CD4-positive, alpha-beta T cell (primary cell): ENCODE results near the gene BTBD8. TPM values are rescaled to one million over a fixed set of nuclear protein-coding genes. Genes with fewer than 3 reads are reported as not detected.

ENCODE experiments used
- ATAC-seq: fragments of 200-7000 bp; cut with Tn5 transposase; one replicate; pipeline ENCODE4 v1.10.0; 2022; ENCODE audit warnings: mild to moderate bottlenecking; ENCODE audit not compliant: poor library complexity
- CTCF ChIA-PET: fragments of 350-600 bp; sonication (Branson Sonifier 250); formaldehyde crosslinking; loops from one replicate; lab custom pipeline; 2021; ENCODE audit warnings: antibody characterized with exemption, inconsistent platforms; lab: Charles Lee
- POLR2A ChIA-PET: fragments of 350-600 bp; sonication (Branson Sonifier 250); formaldehyde crosslinking; loops from one replicate; lab custom pipeline; 2021; ENCODE audit warnings: antibody characterized with exemption, inconsistent platforms; lab: Charles Lee
- DNase-seq, 14 experiments: peaks; one replicate each; pipeline ENCODE4 v3.0.0-alpha.2; 2013 to 2020; ENCODE audit warnings: mixed read lengths in 2 of 14
- H3K27ac ChIP-seq, 2 donors: one replicate each; pipeline versions ENCODE4 v1.5.1 to v1.7.0; 2013; ENCODE audit warnings: low read length in 2 of 2, low read depth in 1 of 2, mild to moderate bottlenecking in 1 of 2
- H3K27me3 ChIP-seq, 2 experiments: 1 replicate in 1 of 2; 2 replicates in 1 of 2; pipeline versions ENCODE4 v1.6.1 to v1.7.0; 2013; ENCODE audit warnings: low read length in 2 of 2, control low read depth in 1 of 2, mild to moderate bottlenecking in 1 of 2, moderate library complexity in 1 of 2; ENCODE audit not compliant: insufficient read depth in 2 of 2, control insufficient read depth in 1 of 2
- H3K36me3 ChIP-seq: one replicate; pipeline ENCODE4 v1.6.1; 2013; ENCODE audit warnings: low read length, control low read depth; ENCODE audit not compliant: insufficient read depth
- H3K4me1 ChIP-seq: one replicate; pipeline ENCODE4 v1.6.1; 2013; ENCODE audit warnings: low read length, control low read depth; ENCODE audit not compliant: insufficient read depth
- H3K4me3 ChIP-seq: one replicate; pipeline ENCODE4 v1.5.1; 2013; ENCODE audit warnings: mild to moderate bottlenecking, low read length, moderate library complexity
- H3K9me3 ChIP-seq, 2 experiments: 1 replicate in 1 of 2; 2 replicates in 1 of 2; pipeline versions ENCODE4 v1.6.1 to v1.7.0; 2013; ENCODE audit warnings: low read length in 2 of 2, mild to moderate bottlenecking in 2 of 2, control low read depth in 1 of 2, moderate library complexity in 1 of 2; ENCODE audit not compliant: control insufficient read depth in 1 of 2, insufficient read depth in 1 of 2
- H3K27ac Mint-ChIP-seq: one replicate; pipeline ENCODE4 v1.8.0; 2020; ENCODE audit warnings: mixed read lengths
- H3K27me3 Mint-ChIP-seq: one replicate; pipeline ENCODE4 v1.8.0; 2021; ENCODE audit warnings: mixed read lengths
- H3K36me3 Mint-ChIP-seq: one replicate; pipeline ENCODE4 v1.8.0; 2021; ENCODE audit warnings: low read depth, mixed read lengths
- H3K4me1 Mint-ChIP-seq: one replicate; pipeline ENCODE4 v1.8.0; 2021; ENCODE audit warnings: low read depth, mixed read lengths
- H3K4me3 Mint-ChIP-seq: one replicate; pipeline ENCODE4 v1.8.0; 2020; ENCODE audit warnings: mild to moderate bottlenecking, mixed read lengths
- H3K9me3 Mint-ChIP-seq: one replicate; pipeline ENCODE4 v1.8.0; 2020; ENCODE audit warnings: mixed read lengths
- intact Hi-C, 2 experiments: fragments of 100-400 bp; cut with DNase I in 1 of 2; cut with micrococcal nuclease in 1 of 2; formaldehyde crosslinking; loops; one replicate each; pipeline versions ENCODE4 v1.15.1 to v1.9.0; 2023 to 2025; cut with DNase I, micrococcal nuclease
- total RNA-seq, 174 experiments: library from RNA in 2 of 174; stranded (reverse) in 2 of 174; gene quantifications; one replicate each; pipeline ENCODE4 v1.2.3 and lab custom pipeline; 2021 to 2026
- TF ChIP-seq, protein P1 (sequence below): fragments of 200-600 bp; IDR thresholded peaks from one replicate; pipeline ENCODE4 v1.8.0; 2022; ENCODE audit warnings: antibody characterized with exemption, mild to moderate bottlenecking

BTBD8 gene
- total RNA-seq, 2 experiments from 2014 or later = 1.8 to 2.8 TPM

DNA sequence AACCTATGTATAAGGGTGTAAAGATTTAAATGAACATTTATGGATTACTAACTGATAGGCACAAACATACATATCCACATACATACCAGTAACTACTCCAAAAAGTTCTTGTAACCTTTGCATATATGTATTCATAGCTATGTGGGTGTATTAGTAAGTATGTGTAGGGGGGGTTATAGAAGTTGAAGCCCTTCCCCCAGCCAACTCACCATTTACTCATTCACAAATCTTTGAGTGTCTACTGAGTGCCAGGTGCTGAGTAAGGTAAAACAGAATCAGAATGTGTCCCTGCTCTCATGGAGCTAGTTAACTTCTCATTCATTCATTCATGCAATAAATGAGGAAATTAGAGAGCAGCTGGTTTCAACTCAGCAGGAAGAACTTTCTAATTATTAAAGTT lies 138.9 kb downstream of the BTBD8 start:
- no peaks in the 10 kb centered on the region for H3K4me1 Mint-ChIP-seq
- TF ChIP-seq, protein P1, sequence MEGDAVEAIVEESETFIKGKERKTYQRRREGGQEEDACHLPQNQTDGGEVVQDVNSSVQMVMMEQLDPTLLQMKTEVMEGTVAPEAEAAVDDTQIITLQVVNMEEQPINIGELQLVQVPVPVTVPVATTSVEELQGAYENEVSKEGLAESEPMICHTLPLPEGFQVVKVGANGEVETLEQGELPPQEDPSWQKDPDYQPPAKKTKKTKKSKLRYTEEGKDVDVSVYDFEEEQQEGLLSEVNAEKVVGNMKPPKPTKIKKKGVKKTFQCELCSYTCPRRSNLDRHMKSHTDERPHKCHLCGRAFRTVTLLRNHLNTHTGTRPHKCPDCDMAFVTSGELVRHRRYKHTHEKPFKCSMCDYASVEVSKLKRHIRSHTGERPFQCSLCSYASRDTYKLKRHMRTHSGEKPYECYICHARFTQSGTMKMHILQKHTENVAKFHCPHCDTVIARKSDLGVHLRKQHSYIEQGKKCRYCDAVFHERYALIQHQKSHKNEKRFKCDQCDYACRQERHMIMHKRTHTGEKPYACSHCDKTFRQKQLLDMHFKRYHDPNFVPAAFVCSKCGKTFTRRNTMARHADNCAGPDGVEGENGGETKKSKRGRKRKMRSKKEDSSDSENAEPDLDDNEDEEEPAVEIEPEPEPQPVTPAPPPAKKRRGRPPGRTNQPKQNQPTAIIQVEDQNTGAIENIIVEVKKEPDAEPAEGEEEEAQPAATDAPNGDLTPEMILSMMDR = no peak
- H3K4me3 Mint-ChIP-seq = no peak overlapping the region
- Histone ChIP-seq H3K27ac (no peak overlapping the region), H3K4me1 (no peaks in the 10 kb centered on the region), H3K36me3 (no peaks in the 10 kb centered on the region), H3K4me3 (no peak overlapping the region), H3K9me3 (peaks cover 0 to 9% of the 10 kb centered on the region in 2 experiments), H3K27me3 (no peaks in the 10 kb centered on the region)
- H3K36me3 Mint-ChIP-seq = no peaks in the 10 kb centered on the region
- H3K27me3 Mint-ChIP-seq = no peaks in the 10 kb centered on the region
- CTCF ChIA-PET = interaction anchor here (0.6 to 0.7 kb wide), 2 partner anchors 188 to 196 kb away, joined by 3 to 4 read pairs; no protein-coding TSS in a partner anchor
- ATAC-seq = no peak
- no peak for DNase-seq
- H3K27ac Mint-ChIP-seq = no peak overlapping the region
- intact Hi-C loops = no loop called here
- POLR2A ChIA-PET = no interaction called here
- peaks cover 2% of the 10 kb centered on the region for H3K9me3 Mint-ChIP-seq

DNA sequence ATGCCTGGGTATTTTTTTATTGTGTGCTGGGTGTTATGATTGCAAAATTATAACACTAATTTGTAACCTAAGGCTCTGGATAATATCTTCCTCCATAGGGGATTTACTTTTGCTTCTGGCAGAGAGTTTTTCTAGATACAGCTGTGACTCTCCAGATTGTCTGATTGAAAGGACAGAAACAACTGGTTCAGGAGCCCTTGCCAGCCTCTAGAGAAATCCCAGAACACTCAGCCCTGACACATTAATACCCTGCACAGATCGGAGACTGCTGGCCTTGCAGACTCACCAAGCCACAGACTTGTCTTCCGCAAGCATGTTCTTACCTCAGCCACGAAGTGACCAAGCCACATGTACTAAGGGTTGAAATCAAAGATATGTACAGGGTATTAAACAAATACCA lies 148.3 kb downstream of the BTBD8 start:
- Histone ChIP-seq H3K4me3 (no peak overlapping the region), H3K4me1 (no peaks in the 10 kb centered on the region), H3K27ac (no peak overlapping the region), H3K27me3 (no peaks in the 10 kb centered on the region), H3K9me3 (no peaks in the 10 kb centered on the region), H3K36me3 (no peaks in the 10 kb centered on the region)
- POLR2A ChIA-PET = no interaction called here
- Mint-ChIP-seq H3K36me3 (no peaks in the 10 kb centered on the region), H3K27ac (no peak overlapping the region), H3K4me3 (no peak overlapping the region), H3K27me3 (no peaks in the 10 kb centered on the region), H3K9me3 (no peaks in the 10 kb centered on the region), H3K4me1 (no peaks in the 10 kb centered on the region)
- intact Hi-C loops = no loop called here
- ATAC-seq = no peak
- CTCF ChIA-PET = no interaction called here
- no peak for DNase-seq
- TF ChIP-seq, protein P1 = no peak

DNA sequence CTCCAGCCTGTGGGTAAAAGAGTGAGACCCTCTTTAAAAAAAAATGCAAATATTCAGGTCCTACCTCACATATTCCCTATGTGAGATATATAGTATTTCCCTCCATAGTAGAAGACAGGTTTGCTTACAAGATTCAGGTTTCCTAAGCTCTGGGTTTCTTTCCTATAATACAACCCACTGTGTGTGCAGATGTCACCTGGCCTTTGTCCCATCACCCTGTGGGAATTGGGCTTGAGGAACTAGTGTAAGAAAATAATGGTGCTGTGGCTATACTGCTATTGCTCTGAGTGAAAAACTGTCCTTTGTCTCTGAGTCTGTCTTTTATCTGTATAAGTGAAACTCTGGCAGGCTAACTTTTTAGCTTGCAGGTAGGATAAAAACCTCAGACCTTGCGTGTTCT lies 150.6 kb downstream of the BTBD8 start:
- TF ChIP-seq, protein P1 = no peak
- Mint-ChIP-seq H3K4me3 (no peak overlapping the region), H3K9me3 (no peaks in the 10 kb centered on the region), H3K36me3 (no peaks in the 10 kb centered on the region), H3K27me3 (no peaks in the 10 kb centered on the region), H3K4me1 (no peaks in the 10 kb centered on the region), H3K27ac (no peak overlapping the region)
- Histone ChIP-seq H3K9me3 (no peaks in the 10 kb centered on the region), H3K4me3 (no peak overlapping the region), H3K36me3 (no peaks in the 10 kb centered on the region), H3K27ac (no peak overlapping the region), H3K27me3 (no peaks in the 10 kb centered on the region), H3K4me1 (no peaks in the 10 kb centered on the region)
- ChIA-PET POLR2A (no interaction called here), CTCF (no interaction called here)
- DNase-seq = no peak
- intact Hi-C loops = no loop called here
- no peak for ATAC-seq

Other genes starting within 250 kb of the BTBD8 start
- gene TGFBR3, start 194.2 kb upstream of the BTBD8 start, total RNA-seq = 10 to 100 TPM; 31.5 to 36.6 TPM
- gene BRDT, start 130.9 kb upstream of the BTBD8 start, total RNA-seq = not detected
- not detected for gene EPHX4, start 50.4 kb upstream of the BTBD8 start, total RNA-seq
- not detected for gene SETSIP, start 4.9 kb upstream of the BTBD8 start, total RNA-seq
- gene C1orf146, start 137.6 kb downstream of the BTBD8 start, total RNA-seq = not detected
- gene GLMN, start 218.6 kb downstream of the BTBD8 start, total RNA-seq = 10 to 100 TPM in 1 of 2 experiments, 1 to 10 TPM in 1; 7.7 to 11.7 TPM
- gene RPAP2, start 218.7 kb downstream of the BTBD8 start, total RNA-seq = 10 to 100 TPM; 23.4 to 26.5 TPM